Stomach (tissue), 9 donors: ENCODE results near the gene SORL1. TPM values are rescaled to one million over a fixed set of nuclear protein-coding genes. Genes with fewer than 3 reads are reported as not detected.

Experiments
- DNase-seq, 2 donors: peaks; one replicate each; pipeline versions ENCODE4 v3.0.0 to v3.0.0-alpha.2; 2013 to 2019
- H3K27ac ChIP-seq, 5 donors: fragments of 200-600 bp in 4 of 5; sonication (generic) in 4 of 5; one replicate each; pipeline ENCODE4 v1.5.1; 2013 to 2019; ENCODE audit warnings: mild to moderate bottlenecking in 1 of 5, moderate library complexity in 1 of 5
- H3K27me3 ChIP-seq, 3 donors: fragments of 200-600 bp; sonication (generic); one replicate each; pipeline ENCODE4 v1.5.1; 2017 to 2019; ENCODE audit warnings: mixed run types in 1 of 3
- H3K36me3 ChIP-seq, 4 donors: fragments of 200-600 bp; sonication (generic); 1 replicate in 3 of 4; 2 replicates in 1 of 4; pipeline ENCODE4 v1.5.1; 2016 to 2019
- H3K4me1 ChIP-seq, 4 donors: fragments of 200-600 bp; sonication (generic); one replicate each; pipeline ENCODE4 v1.5.1; 2016 to 2019
- H3K4me3 ChIP-seq, 4 donors: fragments of 200-600 bp; sonication (generic) in 3 of 4; one replicate each; pipeline ENCODE4 v1.5.1; 2016 to 2019; ENCODE audit warnings: mild to moderate bottlenecking in 1 of 4
- H3K9me3 ChIP-seq, 4 donors: fragments of 200-600 bp; sonication (generic); one replicate each; pipeline ENCODE4 v1.5.1; 2016 to 2019
- CTCF ChIP-seq, 7 experiments: fragments of 450-650 bp in 4 of 7; fragments of 200-600 bp in 3 of 7; sonication (generic) in 3 of 7; IDR thresholded peaks; one replicate each; pipeline ENCODE4 v1.5.1; 2016 to 2019; ENCODE audit warnings: antibody characterized with exemption in 7 of 7, control low read depth in 2 of 7, mild to moderate bottlenecking in 1 of 7
- EP300 ChIP-seq: sonication (generic); formaldehyde crosslinking; IDR thresholded peaks from one replicate; pipeline ENCODE4 v1.6.1; 2017; ENCODE audit warnings: antibody characterized with exemption
- POLR2A ChIP-seq, 4 donors: fragments of 450-650 bp; IDR thresholded peaks; one replicate each; pipeline ENCODE4 v1.6.1; 2016; ENCODE audit warnings: antibody characterized with exemption in 4 of 4, control low read depth in 2 of 4, mild to moderate bottlenecking in 1 of 4, moderate library complexity in 1 of 4
- POLR2AphosphoS5 ChIP-seq, 3 donors: sonication (generic); formaldehyde crosslinking; IDR thresholded peaks; one replicate each; pipeline ENCODE4 v1.6.1; 2016; ENCODE audit warnings: antibody characterized with exemption in 3 of 3
- WGBS, 5 donors: extraction: QIAGEN DNeasy Blood & Tissue Kit in 3 of 5; methylation state at CpG; one replicate each; pipeline versions ENCODE4 v1.1.5 to v1.1.7; 2013 to 2018; 5-methylcytosine and 5-hydroxymethylcytosine counted together
- intact Hi-C: fragments of 100-400 bp; cut with DNase I; formaldehyde crosslinking; loops from one replicate; pipeline ENCODE4 v1.15.1; 2023; ENCODE audit warnings: low total_unique reads
- polyA plus RNA-seq, 3 donors: library from polyadenylated mRNA; stranded (reverse); fragments of 200-250 nt; gene quantifications; one replicate each; pipeline ENCODE4 v1.2.3, GENCODE V29; 2013
- total RNA-seq, 5 donors: library from RNA; depleted of rRNA; stranded (reverse); fragments of >200 nt; gene quantifications; one replicate each; pipeline versions ENCODE4 v1.1.0 to v1.2.3, GENCODE V29; 2014 to 2016
- donor health status: healthy with polysubstance abuse.
- donor health status: Bipolar disorder and iron deficiency.
- donor health status: healthy.

Gene SORL1
- total and polyA plus RNA-seq, 8 donors: 0.76 to 161 (median 18.2) TPM

- no peak for DNase-seq
- Histone ChIP-seq H3K9me3 (no peaks in the 10 kb centered on the region), H3K4me1 (no peaks in the 10 kb centered on the region), H3K27me3 (no peaks in the 10 kb centered on the region), H3K27ac (no peak overlapping the region), H3K36me3 (peaks cover 0 to 32% (median 25%) of the 10 kb centered on the region in 4 donors), H3K4me3 (no peak overlapping the region)
- intact Hi-C loops: no loop called here
- WGBS, 5 donors: 91 to 98% (median 95%) methylated on average over 5 of the region's 5 CpGs
- TF ChIP-seq POLR2A (IDR thresholded peaks at IDR 0.05): no peak
- TF ChIP-seq CTCF (IDR thresholded peaks at IDR 0.05): no peak
- TF ChIP-seq POLR2AphosphoS5 (IDR thresholded peaks at IDR 0.05): no peak
- no peak for TF ChIP-seq EP300
Observed at GRCh38 chr11:121552154-121552553, 100.0 kb downstream of the SORL1 start.

GRCh38 chr11:121552644-121553043, 100.5 kb downstream of the SORL1 start:
- Histone ChIP-seq H3K9me3 (no peaks in the 10 kb centered on the region), H3K4me1 (no peaks in the 10 kb centered on the region), H3K27me3 (no peaks in the 10 kb centered on the region), H3K27ac (no peak overlapping the region), H3K4me3 (no peak overlapping the region), H3K36me3 (peaks cover 0 to 37% (median 27%) of the 10 kb centered on the region in 4 donors)
- DNase-seq: no peak
- WGBS, 5 donors: 79 to 97% (median 95%) methylated on average over 2 of the region's 2 CpGs
- intact Hi-C loops: no loop called here
- TF ChIP-seq EP300 (no peak), POLR2AphosphoS5 (IDR thresholded peaks at IDR 0.05) (no peak), CTCF (IDR thresholded peaks at IDR 0.05) (no peak), POLR2A (IDR thresholded peaks at IDR 0.05) (no peak)

GRCh38 chr11:121553389-121553788, 101.3 kb downstream of the SORL1 start:
- Histone ChIP-seq H3K4me3 (no peak overlapping the region), H3K9me3 (no peaks in the 10 kb centered on the region), H3K36me3 (peaks cover 0 to 42% (median 33%) of the 10 kb centered on the region in 4 donors), H3K27me3 (no peaks in the 10 kb centered on the region), H3K27ac (no peak overlapping the region), H3K4me1 (no peaks in the 10 kb centered on the region)
- WGBS, 5 donors: 60 to 87% (median 80%) methylated on average over 3 of the region's 3 CpGs
- no peak for TF ChIP-seq EP300
- no peak for TF ChIP-seq POLR2A (IDR thresholded peaks at IDR 0.05)
- no peak for TF ChIP-seq CTCF (IDR thresholded peaks at IDR 0.05)
- no peak for TF ChIP-seq POLR2AphosphoS5 (IDR thresholded peaks at IDR 0.05)
- no peak for DNase-seq
- intact Hi-C loops: no loop called here

GRCh38 chr11:121553806-121554205, 101.7 kb downstream of the SORL1 start:
- no peaks in the 10 kb centered on the region for H3K9me3 ChIP-seq
- H3K4me3 ChIP-seq: no peak overlapping the region
- intact Hi-C loops: no loop called here
- TF ChIP-seq EP300 (no peak), CTCF (IDR thresholded peaks at IDR 0.05) (no peak), POLR2AphosphoS5 (IDR thresholded peaks at IDR 0.05) (no peak), POLR2A (IDR thresholded peaks at IDR 0.05) (no peak)
- H3K27ac ChIP-seq: no peak overlapping the region
- DNase-seq: peak; percentile 51 to 83
- H3K4me1 ChIP-seq: no peaks in the 10 kb centered on the region
- peaks cover 4 to 46% (median 37%) of the 10 kb centered on the region in 4 donors for H3K36me3 ChIP-seq
- no peaks in the 10 kb centered on the region for H3K27me3 ChIP-seq
- 52 to 63% (median 54%) methylated on average over 10 to 11 of the region's 11 CpGs for WGBS, 5 donors
